ENCODE results near the gene DCAF7.

DCAF7 gene

DNA sequence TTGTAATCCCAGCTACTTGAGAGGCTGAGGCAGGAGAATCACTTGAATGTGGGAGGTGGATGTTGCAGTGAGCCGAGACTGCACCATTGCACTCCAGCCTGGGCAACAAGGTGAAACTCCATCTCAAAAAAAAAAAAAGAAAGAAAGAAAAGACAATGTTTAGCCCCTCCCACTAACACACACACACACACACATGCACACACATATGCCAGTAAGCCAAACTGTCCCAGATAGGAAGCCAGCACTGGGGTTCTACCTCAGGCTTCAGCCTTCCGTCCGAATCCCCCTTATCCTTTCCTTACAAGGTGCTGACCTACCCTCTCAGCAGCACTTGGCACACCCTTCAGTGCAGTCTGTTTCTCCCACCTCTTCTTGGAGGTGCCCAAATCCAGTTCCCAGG lies 35.8 kb upstream of the DCAF7 start:
- no peaks in the 10 kb centered on the region for H3K36me3 ChIP-seq (replicated peaks; ENCODE audit: insufficient read depth, low read length)
- no peaks in the 10 kb centered on the region for H3K79me2 ChIP-seq (ENCODE audit: low read length)
- H3K9me2 ChIP-seq (replicated peaks; ENCODE audit: insufficient read depth, low read length) = no peaks in the 10 kb centered on the region
- DNase-seq = no peak
- TF ChIP-seq EZH2 (optimal IDR thresholded peaks at IDR 0.05; ENCODE audit: low read depth, low read length) (no peak), EZH2phosphoT487 (IDR thresholded peaks at IDR 0.05; ENCODE audit: low read length) (no peak)
- TF ChIP-seq, protein P1, sequence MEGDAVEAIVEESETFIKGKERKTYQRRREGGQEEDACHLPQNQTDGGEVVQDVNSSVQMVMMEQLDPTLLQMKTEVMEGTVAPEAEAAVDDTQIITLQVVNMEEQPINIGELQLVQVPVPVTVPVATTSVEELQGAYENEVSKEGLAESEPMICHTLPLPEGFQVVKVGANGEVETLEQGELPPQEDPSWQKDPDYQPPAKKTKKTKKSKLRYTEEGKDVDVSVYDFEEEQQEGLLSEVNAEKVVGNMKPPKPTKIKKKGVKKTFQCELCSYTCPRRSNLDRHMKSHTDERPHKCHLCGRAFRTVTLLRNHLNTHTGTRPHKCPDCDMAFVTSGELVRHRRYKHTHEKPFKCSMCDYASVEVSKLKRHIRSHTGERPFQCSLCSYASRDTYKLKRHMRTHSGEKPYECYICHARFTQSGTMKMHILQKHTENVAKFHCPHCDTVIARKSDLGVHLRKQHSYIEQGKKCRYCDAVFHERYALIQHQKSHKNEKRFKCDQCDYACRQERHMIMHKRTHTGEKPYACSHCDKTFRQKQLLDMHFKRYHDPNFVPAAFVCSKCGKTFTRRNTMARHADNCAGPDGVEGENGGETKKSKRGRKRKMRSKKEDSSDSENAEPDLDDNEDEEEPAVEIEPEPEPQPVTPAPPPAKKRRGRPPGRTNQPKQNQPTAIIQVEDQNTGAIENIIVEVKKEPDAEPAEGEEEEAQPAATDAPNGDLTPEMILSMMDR (IDR thresholded peaks at IDR 0.05; ENCODE audit: low read length) = no peak
- H3K4me1 ChIP-seq (ENCODE audit: low read length) = no peaks in the 10 kb centered on the region
- H3K4me3 ChIP-seq (ENCODE audit: low read length) = no peak overlapping the region
- H3K9me3 ChIP-seq (replicated peaks; ENCODE audit: insufficient read depth, low read length) = no peaks in the 10 kb centered on the region
- no peak overlapping the region for H3K27ac ChIP-seq (ENCODE audit: low read length)
- H2AFZ ChIP-seq (ENCODE audit: low read length) = no peak overlapping the region
- H3K9ac ChIP-seq (ENCODE audit: low read length) = no peak overlapping the region
- H3F3A ChIP-seq (ENCODE audit: insufficient read depth, low read length) = no peaks in the 10 kb centered on the region
- no peak overlapping the region for H3K4me2 ChIP-seq (ENCODE audit: low read depth, low read length)
- no peaks in the 10 kb centered on the region for H4K20me1 ChIP-seq (ENCODE audit: insufficient read depth, low read length)
- H3K27me3 ChIP-seq (replicated peaks; ENCODE audit: insufficient read depth, low read length) = peaks cover 50% of the 10 kb centered on the region

DNA sequence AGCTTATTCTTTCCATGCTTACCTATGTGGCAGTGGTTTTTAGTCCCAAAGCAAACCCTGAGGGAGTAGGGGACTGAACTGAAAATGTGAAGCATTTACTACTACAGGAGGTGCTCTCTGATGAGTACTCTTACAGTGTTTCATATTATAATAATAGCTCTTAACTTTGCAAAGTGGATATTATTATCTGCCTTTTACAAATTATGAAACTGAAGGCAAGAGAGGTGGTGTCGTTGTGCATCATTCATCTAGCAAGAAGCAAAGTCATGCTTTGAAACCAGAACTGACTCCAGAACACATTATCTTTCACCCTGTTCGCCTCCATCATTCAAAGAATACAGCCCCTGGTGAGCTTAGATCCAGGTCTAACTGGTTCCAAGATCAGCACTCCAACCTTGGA lies 35.3 kb upstream of the DCAF7 start:
- Histone ChIP-seq H3F3A (ENCODE audit: insufficient read depth, low read length) (no peaks in the 10 kb centered on the region), H3K4me3 (ENCODE audit: low read length) (no peak overlapping the region), H3K9me3 (replicated peaks; ENCODE audit: insufficient read depth, low read length) (no peaks in the 10 kb centered on the region), H3K36me3 (replicated peaks; ENCODE audit: insufficient read depth, low read length) (no peaks in the 10 kb centered on the region), H3K27ac (ENCODE audit: low read length) (no peak overlapping the region), H3K9ac (ENCODE audit: low read length) (no peak overlapping the region), H2AFZ (ENCODE audit: low read length) (no peak overlapping the region), H4K20me1 (ENCODE audit: insufficient read depth, low read length) (no peaks in the 10 kb centered on the region), H3K4me2 (ENCODE audit: low read depth, low read length) (no peak overlapping the region), H3K9me2 (replicated peaks; ENCODE audit: insufficient read depth, low read length) (no peaks in the 10 kb centered on the region), H3K4me1 (ENCODE audit: low read length) (no peaks in the 10 kb centered on the region), H3K79me2 (ENCODE audit: low read length) (no peaks in the 10 kb centered on the region), H3K27me3 (replicated peaks; ENCODE audit: insufficient read depth, low read length) (peaks cover 47% of the 10 kb centered on the region)
- DNase-seq = no peak
- TF ChIP-seq, protein P1 (IDR thresholded peaks at IDR 0.05; ENCODE audit: low read length) = no peak
- no peak for TF ChIP-seq EZH2phosphoT487 (IDR thresholded peaks at IDR 0.05; ENCODE audit: low read length)
- no peak for TF ChIP-seq EZH2 (optimal IDR thresholded peaks at IDR 0.05; ENCODE audit: low read depth, low read length)

- Histone ChIP-seq H2AFZ (ENCODE audit: low read length) (no peak overlapping the region), H3K4me2 (ENCODE audit: low read depth, low read length) (no peak overlapping the region)
- TF ChIP-seq EZH2phosphoT487 (IDR thresholded peaks at IDR 0.05; ENCODE audit: low read length) (no peak), EZH2 (optimal IDR thresholded peaks at IDR 0.05; ENCODE audit: low read depth, low read length) (no peak)
- TF ChIP-seq, protein P1 (IDR thresholded peaks at IDR 0.05; ENCODE audit: low read length) = no peak
These were observed 34.9 kb upstream of the DCAF7 start for GRCh38 chr17:63515426-63515825.

More at GRCh38 chr17:63515426-63515825, 34.9 kb upstream of the DCAF7 start:
- Histone ChIP-seq H3K9ac (ENCODE audit: low read length) (no peak overlapping the region), H3K9me3 (replicated peaks; ENCODE audit: insufficient read depth, low read length) (no peaks in the 10 kb centered on the region), H3K4me3 (ENCODE audit: low read length) (no peak overlapping the region), H3F3A (ENCODE audit: insufficient read depth, low read length) (no peaks in the 10 kb centered on the region), H3K27me3 (replicated peaks; ENCODE audit: insufficient read depth, low read length) (peaks cover 43% of the 10 kb centered on the region), H3K4me1 (ENCODE audit: low read length) (no peaks in the 10 kb centered on the region), H3K27ac (ENCODE audit: low read length) (no peak overlapping the region), H3K36me3 (replicated peaks; ENCODE audit: insufficient read depth, low read length) (no peaks in the 10 kb centered on the region), H3K9me2 (replicated peaks; ENCODE audit: insufficient read depth, low read length) (no peaks in the 10 kb centered on the region), H4K20me1 (ENCODE audit: insufficient read depth, low read length) (no peaks in the 10 kb centered on the region), H3K79me2 (ENCODE audit: low read length) (no peaks in the 10 kb centered on the region)
- no peak for DNase-seq

Data from MM.1S (cell line).